ENCODE data around the gene C11orf97.
A peak's percentile ranks its signal among the peaks of the same experiment; 100 is the strongest.
"Not testable (repeated sequence)": the region's sequence is repeated elsewhere in the genome, so short reads cannot be mapped to it uniquely, and the experiment has no call there.

Gene C11orf97

GRCh38 chr11:94511932-94512781 lies at the start of gene C11orf97:
Gene C11orf97 (plus strand): TSS chr11:94512461. CDS start chr11:94512529, 68 bp downstream.
- DNase-seq: peak; percentile 8

- no peak for DNase-seq
Observed at GRCh38 chr11:94469416-94469815, 42.8 kb upstream of the C11orf97 start.

- no peak for DNase-seq
Observed at GRCh38 chr11:94472916-94473799, 39.1 kb upstream of the C11orf97 start.

- DNase-seq: no peak
Observed at GRCh38 chr11:94477624-94478023, 34.6 kb upstream of the C11orf97 start.

- no peak for DNase-seq
Observed at GRCh38 chr11:94481342-94481741, 30.9 kb upstream of the C11orf97 start.

- DNase-seq: no peak
Observed at GRCh38 chr11:94486068-94486467, 26.2 kb upstream of the C11orf97 start.

- peak; percentile 98 for DNase-seq
Observed at GRCh38 chr11:94493281-94494125, 18.8 kb upstream of the C11orf97 start, which contains the start of the genes ANKRD49 and MRE11. Gene ANKRD49 (plus strand): TSS chr11:94493984. CDS start chr11:94496694, 2,710 bp downstream. Gene MRE11 (minus strand): TSS chr11:94493844. CDS start chr11:94492801, 1,043 bp downstream.

GRCh38 chr11:94494126-94494680 lies 18.1 kb upstream of the C11orf97 start:
- no peak for DNase-seq

GRCh38 chr11:94500181-94500580 lies 12.1 kb upstream of the C11orf97 start:
- DNase-seq: no peak

GRCh38 chr11:94501522-94501921 lies 10.7 kb upstream of the C11orf97 start:
- DNase-seq: no peak

- peak; percentile 48 for DNase-seq
Observed at GRCh38 chr11:94504689-94505293, 7.5 kb upstream of the C11orf97 start.

GRCh38 chr11:94506513-94506912 lies 5.7 kb upstream of the C11orf97 start:
- not testable (repeated sequence) for DNase-seq

GRCh38 chr11:94507485-94507884 lies 4.8 kb upstream of the C11orf97 start:
- DNase-seq: no peak

GRCh38 chr11:94513091-94513490 lies 830 bp downstream of the C11orf97 start:
- peak; percentile 53 for DNase-seq

- no peak for DNase-seq
Observed at GRCh38 chr11:94515398-94515797, 3.1 kb downstream of the C11orf97 start.

- DNase-seq: no peak
Observed at GRCh38 chr11:94516725-94517124, 4.5 kb downstream of the C11orf97 start.

- DNase-seq: no peak
Observed at GRCh38 chr11:94518300-94518699, 6.0 kb downstream of the C11orf97 start.

- peak; percentile 7 for DNase-seq
Observed at GRCh38 chr11:94519478-94520084, 7.3 kb downstream of the C11orf97 start.

- no peak for DNase-seq
Observed at GRCh38 chr11:94521684-94522083, 9.4 kb downstream of the C11orf97 start.

GRCh38 chr11:94524341-94524740 lies 12.1 kb downstream of the C11orf97 start:
- no peak for DNase-seq
